HG03378 (cell line): ENCODE results near the gene ZNF736.
"Not testable (repeated sequence)": the region's sequence is repeated elsewhere in the genome, so short reads cannot be mapped to it uniquely, and the experiment has no call there.

ENCODE experiments used
- ATAC-seq: cut with Tn5 transposase; IDR thresholded peaks from one replicate; pipeline ENCODE4 v1.9.1; 2021; ENCODE audit warnings: mild to moderate bottlenecking, moderate library complexity; ENCODE audit not compliant: unreplicated experiment

ZNF736 gene

GRCh38 chr7:64313740-64314491, at the start of gene ZNF736:
Gene ZNF736 (plus strand): TSS chr7:64313961. CDS start chr7:64314151, 190 bp downstream.
- ATAC-seq = peak; percentile 100

- no peak for ATAC-seq
These were observed 47.3 kb upstream of the ZNF736 start for GRCh38 chr7:64266341-64266919.

- no peak for ATAC-seq
These were observed 36.1 kb upstream of the ZNF736 start for GRCh38 chr7:64277630-64278029.

- ATAC-seq = no peak
These were observed 18.9 kb upstream of the ZNF736 start for GRCh38 chr7:64294701-64295420.

GRCh38 chr7:64297418-64297817, 16.3 kb upstream of the ZNF736 start:
- ATAC-seq = peak; percentile 51

GRCh38 chr7:64300641-64301405, 12.9 kb upstream of the ZNF736 start:
- ATAC-seq = no peak

GRCh38 chr7:64307254-64308015, 6.3 kb upstream of the ZNF736 start:
- peak; percentile 97 for ATAC-seq

GRCh38 chr7:64308016-64308270, 5.8 kb upstream of the ZNF736 start:
- ATAC-seq = no peak

- ATAC-seq = no peak
These were observed 3.3 kb upstream of the ZNF736 start for GRCh38 chr7:64310426-64310825.

GRCh38 chr7:64312826-64313225, 935 bp upstream of the ZNF736 start:
- ATAC-seq = no peak

GRCh38 chr7:64314566-64314965, 805 bp downstream of the ZNF736 start:
- no peak for ATAC-seq

GRCh38 chr7:64316031-64316742, 2.4 kb downstream of the ZNF736 start:
- ATAC-seq = not testable (repeated sequence)

GRCh38 chr7:64320547-64321513, 7.1 kb downstream of the ZNF736 start:
- peak; percentile 50 for ATAC-seq

GRCh38 chr7:64324166-64324565, 10.4 kb downstream of the ZNF736 start:
- ATAC-seq = not testable (repeated sequence)

GRCh38 chr7:64348713-64349210, 35.0 kb downstream of the ZNF736 start:
- ATAC-seq = not testable (repeated sequence)

GRCh38 chr7:64359543-64359942, 45.8 kb downstream of the ZNF736 start:
- ATAC-seq = no peak

GRCh38 chr7:64371116-64371515, 57.4 kb downstream of the ZNF736 start:
- ATAC-seq = no peak

- no peak for ATAC-seq
These were observed 59.3 kb downstream of the ZNF736 start for GRCh38 chr7:64373017-64373416.

GRCh38 chr7:64400401-64400800, 86.6 kb downstream of the ZNF736 start:
- ATAC-seq = no peak
